GM12892 (cell line): ENCODE measurements around the gene TXNRD3.

Experiments used
- POLR2A ChIP-seq: IDR thresholded peaks from 2 replicates; pipeline ENCODE4 v1.6.1; 2011; ENCODE audit warnings: low read depth, low read length, control low read depth
- POLR2AphosphoS5 ChIP-seq: IDR thresholded peaks from 2 replicates; pipeline ENCODE4 v1.6.1; 2011; ENCODE audit warnings: low read depth, low read length, control low read depth
- TAF1 ChIP-seq: IDR thresholded peaks from 2 replicates; pipeline ENCODE4 v1.6.1; 2011; ENCODE audit warnings: low read depth, mild to moderate bottlenecking, control low read depth, low read length, borderline replicate concordance

- TF ChIP-seq TAF1 (no peak), POLR2AphosphoS5 (no peak), POLR2A (no peak)
Observed at GRCh38 chr3:126636436-126636835, 18.5 kb downstream of the TXNRD3 start.
